GM21423 (cell line): Measurements from ENCODE around the gene FAT1.
"Not testable (repeated sequence)": the region's sequence is repeated elsewhere in the genome, so short reads cannot be mapped to it uniquely, and the experiment has no call there.

Experiments used
- ATAC-seq: cut with Tn5 transposase; IDR thresholded peaks from one replicate; pipeline ENCODE4 v1.9.1; 2021; ENCODE audit warnings: mild to moderate bottlenecking, moderate library complexity; ENCODE audit not compliant: unreplicated experiment

Gene FAT1

GRCh38 chr4:186666252-186666651 is 57.4 kb downstream of the FAT1 start:
- ATAC-seq: no peak

- ATAC-seq: no peak
These were observed 63.3 kb downstream of the FAT1 start for GRCh38 chr4:186660403-186660802.

GRCh38 chr4:186659935-186660334 is 63.7 kb downstream of the FAT1 start:
- ATAC-seq: no peak

- ATAC-seq: not testable (repeated sequence)
These were observed 64.2 kb downstream of the FAT1 start for GRCh38 chr4:186659456-186659855.

GRCh38 chr4:186658657-186659056 is 65.0 kb downstream of the FAT1 start:
- ATAC-seq: no peak

- ATAC-seq: no peak
These were observed 65.9 kb downstream of the FAT1 start for GRCh38 chr4:186657764-186658163.

GRCh38 chr4:186653969-186654368 is 69.7 kb downstream of the FAT1 start:
- no peak for ATAC-seq

GRCh38 chr4:186651624-186652023 is 72.0 kb downstream of the FAT1 start:
- no peak for ATAC-seq

- no peak for ATAC-seq
These were observed 72.5 kb downstream of the FAT1 start for GRCh38 chr4:186651181-186651603.

- ATAC-seq: no peak
These were observed 73.1 kb downstream of the FAT1 start for GRCh38 chr4:186650401-186651180.

- ATAC-seq: no peak
These were observed 75.8 kb downstream of the FAT1 start for GRCh38 chr4:186647821-186648220.

GRCh38 chr4:186644737-186645261 is 78.9 kb downstream of the FAT1 start:
- ATAC-seq: no peak

- no peak for ATAC-seq
These were observed 79.4 kb downstream of the FAT1 start for GRCh38 chr4:186644311-186644638.

GRCh38 chr4:186643501-186644310 is 80.0 kb downstream of the FAT1 start:
- no peak for ATAC-seq

- no peak for ATAC-seq
These were observed 80.7 kb downstream of the FAT1 start for GRCh38 chr4:186642998-186643397.

- ATAC-seq: no peak
These were observed 81.1 kb downstream of the FAT1 start for GRCh38 chr4:186642530-186642929.

- no peak for ATAC-seq
These were observed 89.0 kb downstream of the FAT1 start for GRCh38 chr4:186634591-186635128.

GRCh38 chr4:186633844-186634243 is 89.8 kb downstream of the FAT1 start:
- no peak for ATAC-seq

- ATAC-seq: no peak
These were observed 93.5 kb downstream of the FAT1 start for GRCh38 chr4:186630128-186630527.

- no peak for ATAC-seq
These were observed 95.5 kb downstream of the FAT1 start for GRCh38 chr4:186628058-186628711.

- ATAC-seq: no peak
These were observed 96.3 kb downstream of the FAT1 start for GRCh38 chr4:186627226-186627865.
